Spleen (tissue), 7 donors: Measurements from ENCODE around the gene SRR.

Source experiments
- POLR2A ChIP-seq, 3 donors: fragments of 450-650 bp; IDR thresholded peaks; one replicate each; pipeline ENCODE4 v1.5.1; 2017; ENCODE audit warnings: antibody characterized with exemption in 3 of 3, mild to moderate bottlenecking in 1 of 3
- TF ChIP-seq, protein P1 (sequence below), 11 experiments: fragments of 200-600 bp in 7 of 11; fragments of 450-650 bp in 4 of 11; sonication (generic) in 4 of 11; IDR thresholded peaks in 8 of 11; conservative IDR thresholded peaks in 3 of 11; 1 replicate in 7 of 11; 2 replicates in 4 of 11; pipeline versions ENCODE4 v1.4.0 to v1.8.0; 2016 to 2021; ENCODE audit warnings: antibody characterized with exemption in 11 of 11, inconsistent platforms in 4 of 11, mild to moderate bottlenecking in 1 of 11
- donor health status: DM: no; HTN: no; CAD: no; lungs with moderate emphysema.
- donor health status: DM: no; HTN: no; CAD: no.
- donor health status: DM: no; HTN: no; CAD: no.

GRCh38 chr17:2279707-2280106 is 24.0 kb upstream of the SRR start:
- no peak for TF ChIP-seq POLR2A (IDR thresholded peaks at IDR 0.05)
- TF ChIP-seq, protein P1, sequence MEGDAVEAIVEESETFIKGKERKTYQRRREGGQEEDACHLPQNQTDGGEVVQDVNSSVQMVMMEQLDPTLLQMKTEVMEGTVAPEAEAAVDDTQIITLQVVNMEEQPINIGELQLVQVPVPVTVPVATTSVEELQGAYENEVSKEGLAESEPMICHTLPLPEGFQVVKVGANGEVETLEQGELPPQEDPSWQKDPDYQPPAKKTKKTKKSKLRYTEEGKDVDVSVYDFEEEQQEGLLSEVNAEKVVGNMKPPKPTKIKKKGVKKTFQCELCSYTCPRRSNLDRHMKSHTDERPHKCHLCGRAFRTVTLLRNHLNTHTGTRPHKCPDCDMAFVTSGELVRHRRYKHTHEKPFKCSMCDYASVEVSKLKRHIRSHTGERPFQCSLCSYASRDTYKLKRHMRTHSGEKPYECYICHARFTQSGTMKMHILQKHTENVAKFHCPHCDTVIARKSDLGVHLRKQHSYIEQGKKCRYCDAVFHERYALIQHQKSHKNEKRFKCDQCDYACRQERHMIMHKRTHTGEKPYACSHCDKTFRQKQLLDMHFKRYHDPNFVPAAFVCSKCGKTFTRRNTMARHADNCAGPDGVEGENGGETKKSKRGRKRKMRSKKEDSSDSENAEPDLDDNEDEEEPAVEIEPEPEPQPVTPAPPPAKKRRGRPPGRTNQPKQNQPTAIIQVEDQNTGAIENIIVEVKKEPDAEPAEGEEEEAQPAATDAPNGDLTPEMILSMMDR (IDR thresholded peaks at IDR 0.05 in 8 of 11, conservative IDR thresholded peaks at IDR 0.05 in 3 of 11), result no peak
